Measurements from ENCODE around the gene FOXD3.

DNA sequence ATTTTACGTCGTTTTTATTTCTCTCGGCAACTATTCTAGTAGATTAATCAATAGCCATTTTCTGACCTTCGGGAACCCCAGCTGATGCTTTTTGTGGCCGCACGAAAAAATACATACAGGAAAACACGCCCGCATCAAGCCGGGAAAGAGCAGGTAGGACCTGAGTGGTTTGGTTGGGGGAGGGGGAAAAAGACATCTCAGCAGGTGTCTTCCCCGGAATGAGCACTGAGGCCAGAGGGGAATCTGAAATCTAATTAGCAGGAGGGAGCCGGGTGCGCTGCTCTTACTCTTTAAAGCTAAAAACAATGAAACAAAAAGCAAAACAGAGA lies 618 bp upstream of the FOXD3 start:
- no peak for TF ChIP-seq POLR2AphosphoS5 (IDR thresholded peaks at IDR 0.05)
- TF ChIP-seq, protein P1, sequence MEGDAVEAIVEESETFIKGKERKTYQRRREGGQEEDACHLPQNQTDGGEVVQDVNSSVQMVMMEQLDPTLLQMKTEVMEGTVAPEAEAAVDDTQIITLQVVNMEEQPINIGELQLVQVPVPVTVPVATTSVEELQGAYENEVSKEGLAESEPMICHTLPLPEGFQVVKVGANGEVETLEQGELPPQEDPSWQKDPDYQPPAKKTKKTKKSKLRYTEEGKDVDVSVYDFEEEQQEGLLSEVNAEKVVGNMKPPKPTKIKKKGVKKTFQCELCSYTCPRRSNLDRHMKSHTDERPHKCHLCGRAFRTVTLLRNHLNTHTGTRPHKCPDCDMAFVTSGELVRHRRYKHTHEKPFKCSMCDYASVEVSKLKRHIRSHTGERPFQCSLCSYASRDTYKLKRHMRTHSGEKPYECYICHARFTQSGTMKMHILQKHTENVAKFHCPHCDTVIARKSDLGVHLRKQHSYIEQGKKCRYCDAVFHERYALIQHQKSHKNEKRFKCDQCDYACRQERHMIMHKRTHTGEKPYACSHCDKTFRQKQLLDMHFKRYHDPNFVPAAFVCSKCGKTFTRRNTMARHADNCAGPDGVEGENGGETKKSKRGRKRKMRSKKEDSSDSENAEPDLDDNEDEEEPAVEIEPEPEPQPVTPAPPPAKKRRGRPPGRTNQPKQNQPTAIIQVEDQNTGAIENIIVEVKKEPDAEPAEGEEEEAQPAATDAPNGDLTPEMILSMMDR (IDR thresholded peaks at IDR 0.05) = no peak
- no peak for TF ChIP-seq POLR2A (IDR thresholded peaks at IDR 0.05)
- no peak for TF ChIP-seq EP300 (IDR thresholded peaks at IDR 0.05)

All from stomach (tissue), 4 donors.